Activated T-helper 1 cell treated with Interleukin-2 at 50 U/mL for 16 hours (primary cell): Measurements from ENCODE around the gene ITGB3.

ENCODE experiments used
- DNase-seq: peaks from one replicate; pipeline ENCODE4 v3.0.0-alpha.2; 2020; ENCODE audit warnings: low read depth

Gene ITGB3

DNA sequence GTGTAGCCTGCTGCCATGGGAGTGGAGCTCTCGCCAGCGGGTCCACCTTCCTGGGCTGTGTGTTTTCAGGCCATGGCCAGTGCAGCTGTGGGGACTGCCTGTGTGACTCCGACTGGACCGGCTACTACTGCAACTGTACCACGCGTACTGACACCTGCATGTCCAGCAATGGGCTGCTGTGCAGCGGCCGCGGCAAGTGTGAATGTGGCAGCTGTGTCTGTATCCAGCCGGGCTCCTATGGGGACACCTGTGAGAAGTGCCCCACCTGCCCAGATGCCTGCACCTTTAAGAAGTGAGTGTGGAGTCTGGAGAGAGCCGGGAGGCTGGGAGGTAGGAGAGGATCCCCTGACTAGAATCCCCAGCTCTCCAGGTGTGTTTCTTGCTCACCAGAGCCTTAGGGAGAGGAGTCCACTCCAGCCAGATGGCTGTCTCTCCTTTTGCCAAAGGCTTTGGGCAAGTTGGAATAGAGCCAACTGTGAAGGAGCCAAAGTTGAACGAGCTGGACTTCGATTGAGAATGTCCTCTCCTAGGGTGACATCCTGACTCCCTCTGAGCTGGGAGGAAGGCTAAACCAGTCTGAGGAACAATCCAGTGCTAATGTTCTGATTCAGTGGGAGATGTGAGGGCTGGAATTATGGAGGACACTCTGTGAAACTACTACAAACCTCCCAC is 45.7 kb downstream of the ITGB3 start:
- no peak for DNase-seq

GRCh38 chr17:47300718-47301117 is 47.1 kb downstream of the ITGB3 start:
- no peak for DNase-seq

- DNase-seq = no peak
These were observed 47.5 kb downstream of the ITGB3 start for GRCh38 chr17:47301161-47301560.

DNA sequence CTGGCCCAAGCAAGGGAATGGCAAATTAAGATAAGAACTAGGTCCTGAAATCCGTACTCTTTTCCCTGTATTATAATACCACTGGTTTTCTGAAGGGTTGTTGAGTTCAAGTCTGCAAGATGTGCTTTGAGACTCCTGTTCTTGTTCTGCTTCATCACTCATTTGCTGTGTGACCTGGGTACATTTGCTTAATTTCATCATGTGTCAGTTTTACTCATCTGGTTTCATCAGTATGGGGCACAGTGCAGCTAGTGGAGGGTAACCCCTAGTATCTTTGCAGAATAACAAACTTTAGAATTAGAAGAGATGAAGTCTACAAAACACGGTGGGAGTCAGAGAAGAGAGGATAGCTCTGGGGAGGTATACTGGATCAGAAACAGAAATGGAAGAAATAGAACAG is 48.2 kb downstream of the ITGB3 start:
- DNase-seq = no peak

- DNase-seq = no peak
These were observed 50.6 kb downstream of the ITGB3 start for GRCh38 chr17:47304186-47304585.

DNA sequence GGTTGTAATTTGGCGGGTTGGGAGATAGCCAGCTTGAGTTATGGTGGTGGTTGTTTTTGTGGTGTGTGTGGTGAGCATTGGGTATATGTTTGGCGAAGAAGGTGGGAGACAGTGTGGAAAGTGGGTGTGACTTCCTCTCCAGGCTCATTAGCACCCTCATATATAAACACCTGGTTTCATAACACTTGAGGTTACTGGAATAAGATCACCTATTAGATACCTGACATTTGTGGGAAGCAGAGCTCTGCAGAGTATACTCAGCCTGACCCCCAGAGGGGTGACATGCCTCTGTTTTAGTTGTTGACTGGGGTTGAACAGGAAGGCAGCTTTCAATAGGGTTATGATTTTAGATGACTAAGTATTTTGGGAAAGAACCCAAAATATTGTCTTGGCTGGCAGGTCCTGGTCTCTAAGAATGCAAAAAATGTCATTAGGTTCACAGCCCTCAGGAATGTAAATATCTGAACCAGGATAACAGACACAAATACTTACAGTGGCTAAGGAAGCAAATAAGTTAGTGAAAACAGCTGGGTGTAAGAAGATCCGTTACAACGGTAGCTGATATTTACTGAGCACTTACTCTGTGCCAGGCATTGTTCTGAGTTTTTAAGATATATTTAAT is 51.8 kb downstream of the ITGB3 start:
- no peak for DNase-seq

GRCh38 chr17:47310186-47310733 is 56.6 kb downstream of the ITGB3 start:
- no peak for DNase-seq

GRCh38 chr17:47311420-47311819 is 57.8 kb downstream of the ITGB3 start:
- no peak for DNase-seq

GRCh38 chr17:47315451-47316266 is 62.0 kb downstream of the ITGB3 start:
- DNase-seq = no peak

- no peak for DNase-seq
These were observed 62.7 kb downstream of the ITGB3 start for GRCh38 chr17:47316311-47316710.

- no peak for DNase-seq
These were observed 63.5 kb downstream of the ITGB3 start for GRCh38 chr17:47317119-47317518.

DNA sequence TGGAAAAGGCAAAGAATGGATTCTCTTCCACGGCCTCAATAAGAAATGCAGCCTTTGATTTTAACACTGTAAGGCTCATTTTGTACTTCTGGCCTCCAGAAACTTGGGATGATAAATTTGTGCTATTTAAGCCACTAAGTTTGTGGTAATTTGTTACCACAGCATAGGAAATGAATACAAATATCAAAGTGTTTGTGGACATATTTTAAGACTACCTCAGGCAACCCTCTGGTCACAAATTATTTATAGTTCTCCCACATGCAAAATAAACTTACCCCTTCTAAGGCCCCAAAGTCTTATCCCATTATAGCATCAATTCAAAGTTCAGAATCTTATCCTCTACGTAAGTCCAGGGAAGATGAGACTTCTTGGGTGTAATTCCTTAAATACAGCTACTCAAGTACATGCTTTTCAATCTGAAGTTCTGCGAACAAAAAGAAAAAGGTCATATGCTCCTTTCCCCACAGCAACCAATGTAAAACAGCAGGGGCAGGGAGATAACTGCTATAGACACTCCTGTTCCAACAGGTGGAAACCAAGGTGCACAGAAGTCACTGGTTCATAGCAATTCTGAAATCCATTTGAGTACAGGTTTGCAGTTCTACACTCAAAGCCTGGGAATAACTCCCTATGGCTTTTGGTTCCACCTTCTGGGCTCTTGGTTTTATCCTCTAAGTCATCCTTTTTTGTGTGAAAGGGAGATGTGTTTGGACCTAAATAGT is 64.7 kb downstream of the ITGB3 start:
- no peak for DNase-seq

DNA sequence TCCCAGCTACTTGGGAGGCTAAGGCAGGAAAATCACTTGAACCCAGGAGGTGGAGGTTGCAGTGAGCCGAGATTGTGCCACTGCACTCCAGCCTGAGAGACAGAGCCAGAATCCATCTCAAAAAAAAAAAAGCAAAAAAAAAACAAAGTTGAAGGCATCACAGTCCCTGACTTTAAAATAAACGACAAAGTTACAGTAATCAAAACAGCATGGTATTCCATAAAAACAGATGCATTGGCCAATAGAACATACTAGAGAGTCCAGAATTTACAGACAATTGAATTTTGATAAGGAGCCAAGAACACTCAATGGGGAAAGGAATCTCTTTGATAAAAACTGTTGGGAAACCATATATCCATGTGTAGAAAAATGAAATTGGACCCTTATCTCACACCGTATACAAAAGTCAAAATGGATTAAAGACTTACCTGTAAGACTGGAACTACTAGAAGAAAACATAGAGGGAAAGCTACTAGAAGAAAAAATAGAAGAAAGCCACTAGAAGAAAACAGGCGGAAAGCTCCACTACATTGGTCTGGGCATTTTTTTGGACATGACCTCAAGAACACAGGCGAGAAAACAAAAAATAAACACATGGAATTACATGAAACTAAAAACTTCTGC is 67.4 kb downstream of the ITGB3 start:
- DNase-seq = no peak

- DNase-seq = peak; percentile 58
These were observed 70.0 kb downstream of the ITGB3 start, which contains the start of gene EFCAB13 for GRCh38 chr17:47323382-47324223. Gene EFCAB13 (plus strand): TSS chr17:47323955. CDS start chr17:47328354, 4,399 bp downstream.

GRCh38 chr17:47324224-47325020 is 70.8 kb downstream of the ITGB3 start:
- DNase-seq = peak; percentile 15

- no peak for DNase-seq
These were observed 71.5 kb downstream of the ITGB3 start for GRCh38 chr17:47325176-47325575.

- DNase-seq = no peak
These were observed 76.9 kb downstream of the ITGB3 start for GRCh38 chr17:47330548-47330947.

DNA sequence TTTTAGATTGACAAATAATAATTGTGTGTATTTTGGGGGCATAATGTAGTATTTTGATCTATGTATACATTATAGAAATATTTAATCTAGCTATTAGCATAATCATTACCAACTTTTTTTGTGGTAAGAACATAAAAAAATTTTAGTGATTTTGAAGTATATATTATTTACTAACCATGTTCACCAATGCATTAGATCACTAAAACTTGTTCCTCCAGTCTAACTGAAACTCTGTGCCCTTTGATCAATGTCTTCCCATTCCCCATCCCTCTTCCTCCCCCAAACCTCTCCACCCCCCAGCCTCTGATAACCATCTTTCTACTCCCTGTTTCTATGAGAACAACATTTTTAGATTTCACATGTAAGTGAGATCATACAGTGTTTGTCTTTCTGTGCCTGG is 78.7 kb downstream of the ITGB3 start:
- DNase-seq = no peak

- no peak for DNase-seq
These were observed 81.7 kb downstream of the ITGB3 start for GRCh38 chr17:47335101-47335936.
